A673 (cell line): ENCODE measurements around the gene PAX5. TPM values are rescaled to one million over a fixed set of nuclear protein-coding genes. Genes with fewer than 3 reads are reported as not detected.

ENCODE experiments used
- BruUV-seq: library from RNA; stranded (reverse); fragments of 400-500 nt; replicated peaks from 2 replicates; lab custom pipeline; 2021; lab: Mats Ljungman, UMichigan
- CTCF ChIA-PET: fragments of 300-600 bp; sonication (Branson Sonifier 250); formaldehyde crosslinking; loops from one replicate; lab custom pipeline; 2022; ENCODE audit warnings: antibody characterized with exemption; lab: Charles Lee
- POLR2A ChIA-PET: fragments of 300-600 bp; sonication (Branson Sonifier 250); formaldehyde crosslinking; loops from one replicate; lab custom pipeline; 2022; ENCODE audit warnings: antibody characterized with exemption; ENCODE audit not compliant: low non-redundant PET; lab: Charles Lee
- DNase-seq: peaks from one replicate; pipeline ENCODE4 v3.0.0-alpha.2; 2015; ENCODE audit warnings: low spot score
- H3K27ac ChIP-seq: fragments of 200-600 bp; sonication (generic); 2 replicates; pipeline ENCODE4 v1.5.1; 2016; ENCODE audit warnings: mixed run types, low read depth, mild to moderate bottlenecking, mixed read lengths, antibody characterized with exemption, low read length; ENCODE audit not compliant: poor library complexity, severe bottlenecking
- H3K27me3 ChIP-seq: fragments of 200-600 bp; sonication (generic); replicated peaks from 2 replicates; pipeline ENCODE4 v1.6.1; 2017; ENCODE audit warnings: mixed run types, low read depth, mild to moderate bottlenecking, mixed read lengths, antibody characterized with exemption, low read length; ENCODE audit not compliant: insufficient read depth, poor library complexity
- H3K36me3 ChIP-seq: fragments of 200-600 bp; sonication (generic); 2 replicates; pipeline ENCODE4 v1.6.1; 2016; ENCODE audit warnings: mixed run types, mild to moderate bottlenecking, mixed read lengths, antibody characterized with exemption, low read length; ENCODE audit not compliant: insufficient read depth, poor library complexity, severe bottlenecking
- H3K4me1 ChIP-seq: fragments of 200-600 bp; sonication (generic); 2 replicates; pipeline ENCODE4 v1.6.1; 2017; ENCODE audit warnings: mixed run types, mild to moderate bottlenecking, mixed read lengths, antibody characterized with exemption, low read length; ENCODE audit not compliant: insufficient read depth, poor library complexity, severe bottlenecking
- H3K4me3 ChIP-seq: fragments of 200-600 bp; sonication (generic); 2 replicates; pipeline ENCODE4 v1.5.1; 2016; ENCODE audit warnings: low read depth, mixed run types, mild to moderate bottlenecking, mixed read lengths, low read length; ENCODE audit not compliant: poor library complexity, severe bottlenecking
- H3K9me3 ChIP-seq: fragments of 200-600 bp; sonication (generic); 2 replicates; pipeline ENCODE4 v1.6.1; 2016; ENCODE audit warnings: mixed run types, low read depth, mild to moderate bottlenecking, mixed read lengths, antibody characterized with exemption, low read length; ENCODE audit not compliant: poor library complexity, severe bottlenecking
- CTCF ChIP-seq: fragments of 300-800, 200-600 bp; sonication (generic); conservative IDR thresholded peaks from 2 replicates; pipeline ENCODE4 v1.5.1; 2017; ENCODE audit warnings: low read depth, mild to moderate bottlenecking, antibody characterized with exemption, low read length, moderate library complexity, mixed read lengths
- EZH2 ChIP-seq: fragments of 200-600 bp; sonication (generic); IDR thresholded peaks from 2 replicates; pipeline ENCODE4 v1.6.1; 2017; ENCODE audit warnings: borderline replicate concordance, low read depth, mild to moderate bottlenecking, mixed read lengths, antibody characterized with exemption, low read length; ENCODE audit not compliant: poor library complexity, severe bottlenecking
- intact Hi-C: fragments of 100-400 bp; cut with micrococcal nuclease; formaldehyde crosslinking; loops from one replicate; pipeline ENCODE4 v1.10.0; 2022; ENCODE audit not compliant: unreplicated experiment
- total RNA-seq: library from RNA; stranded (reverse); gene quantifications from 2 replicates; pipeline ENCODE4 v1.2.3, GENCODE V29; 2021

PAX5 gene
- total RNA-seq, 1 experiment from 2014 or later, result 5.5 TPM

- H3K4me3 ChIP-seq, result no peak overlapping the region
- peaks cover 9% of the 10 kb centered on the region for H3K27me3 ChIP-seq
- H3K27ac ChIP-seq, result no peak overlapping the region
- ChIA-PET CTCF (no interaction called here), POLR2A (no interaction called here)
- H3K9me3 ChIP-seq, result no peaks in the 10 kb centered on the region
- BruUV-seq, result no TSS peak
- TF ChIP-seq CTCF, result no peak
- TF ChIP-seq EZH2, result no peak
- no peak for DNase-seq
- H3K36me3 ChIP-seq, result no peaks in the 10 kb centered on the region
- intact Hi-C loops, result no loop called here
- no peaks in the 10 kb centered on the region for H3K4me1 ChIP-seq
These were observed 219.0 kb downstream of the PAX5 start for GRCh38 chr9:36815023-36815422.

DNA sequence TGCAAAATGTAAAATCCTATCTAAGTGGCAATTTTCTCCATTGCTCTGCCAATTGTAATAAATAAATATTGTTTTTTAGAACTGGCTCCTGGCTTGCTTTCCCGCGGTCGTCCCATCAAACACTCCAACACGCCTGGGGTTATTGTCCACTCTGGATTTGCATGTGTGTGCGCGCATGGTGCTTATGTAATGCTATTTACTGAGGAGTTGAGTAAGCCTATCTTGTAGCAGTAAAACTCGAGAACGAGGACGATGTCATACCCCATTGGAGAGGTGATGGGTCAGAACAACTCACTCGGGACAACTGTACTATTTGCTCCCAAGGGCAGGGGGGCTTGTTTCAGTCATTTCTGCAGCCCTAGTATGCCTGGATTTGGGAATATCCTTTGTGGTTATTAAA lies 220.9 kb downstream of the PAX5 start:
- BruUV-seq, result no TSS peak
- Histone ChIP-seq H3K4me1 (no peaks in the 10 kb centered on the region), H3K9me3 (no peaks in the 10 kb centered on the region), H3K27me3 (peaks cover 9% of the 10 kb centered on the region), H3K27ac (no peak overlapping the region), H3K4me3 (no peak overlapping the region), H3K36me3 (no peaks in the 10 kb centered on the region)
- intact Hi-C loops, result no loop called here
- ChIA-PET POLR2A (no interaction called here), CTCF (no interaction called here)
- no peak for DNase-seq
- TF ChIP-seq CTCF (no peak), EZH2 (no peak)

DNA sequence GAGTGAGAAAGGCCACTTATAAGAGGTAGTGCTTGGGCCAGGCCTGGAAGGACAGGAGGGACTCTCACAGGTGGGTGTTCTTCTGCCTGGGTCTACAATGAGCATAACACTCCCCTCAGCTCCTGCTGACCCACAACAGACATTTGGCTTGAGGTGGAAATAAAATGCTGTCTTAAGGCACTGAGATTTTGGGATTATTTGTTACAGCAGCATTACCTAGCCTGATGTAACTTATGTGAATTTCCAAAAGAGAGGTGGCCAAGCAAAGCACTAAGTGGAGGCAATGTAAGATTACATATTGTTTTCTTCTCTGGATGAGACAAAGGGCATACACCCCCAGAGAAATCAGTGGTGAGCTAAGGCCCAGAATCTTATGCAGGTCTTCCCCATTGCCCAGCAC lies 221.5 kb downstream of the PAX5 start:
- ChIA-PET CTCF (no interaction called here), POLR2A (no interaction called here)
- Histone ChIP-seq H3K27me3 (peaks cover 9% of the 10 kb centered on the region), H3K27ac (no peak overlapping the region), H3K9me3 (no peaks in the 10 kb centered on the region), H3K36me3 (no peaks in the 10 kb centered on the region), H3K4me3 (no peak overlapping the region), H3K4me1 (no peaks in the 10 kb centered on the region)
- TF ChIP-seq EZH2 (no peak), CTCF (no peak)
- BruUV-seq, result no TSS peak
- DNase-seq, result no peak
- intact Hi-C loops, result no loop called here
